Amniotic epithelial cell (primary cell): ENCODE results near the gene GOT1.

Experiments used
- DNase-seq: peaks from one replicate; pipeline ENCODE4 v3.0.0-alpha.2; 2010; ENCODE audit warnings: low read depth

The GOT1 gene

GRCh38 chr10:99395750-99396445 lies 34.5 kb downstream of the GOT1 start:
- DNase-seq: peak; percentile 95

- DNase-seq: no peak
Measured at GRCh38 chr10:99394761-99395386, 35.5 kb downstream of the GOT1 start.

GRCh38 chr10:99394256-99394655 lies 36.2 kb downstream of the GOT1 start:
- DNase-seq: no peak

- DNase-seq: no peak
Measured at GRCh38 chr10:99393683-99394082, 36.7 kb downstream of the GOT1 start.

- DNase-seq: no peak
Measured at GRCh38 chr10:99393036-99393435, 37.4 kb downstream of the GOT1 start.

- DNase-seq: no peak
Measured at GRCh38 chr10:99391346-99391745, 39.1 kb downstream of the GOT1 start.

- DNase-seq: no peak
Measured at GRCh38 chr10:99389729-99390480, 40.5 kb downstream of the GOT1 start.

- DNase-seq: no peak
Measured at GRCh38 chr10:99387541-99387940, 42.9 kb downstream of the GOT1 start.

- no peak for DNase-seq
Measured at GRCh38 chr10:99387071-99387470, 43.4 kb downstream of the GOT1 start.

- DNase-seq: peak; percentile 84
Measured at GRCh38 chr10:99382176-99382575, 48.2 kb downstream of the GOT1 start.

- DNase-seq: peak; percentile 15
Measured at GRCh38 chr10:99375426-99375825, 55.0 kb downstream of the GOT1 start.

GRCh38 chr10:99374972-99375371 lies 55.5 kb downstream of the GOT1 start:
- no peak for DNase-seq

GRCh38 chr10:99374526-99374925 lies 55.9 kb downstream of the GOT1 start:
- DNase-seq: peak; percentile 34

- peak; percentile 79 for DNase-seq
Measured at GRCh38 chr10:99372546-99373271, 57.7 kb downstream of the GOT1 start.

- no peak for DNase-seq
Measured at GRCh38 chr10:99370993-99371392, 59.4 kb downstream of the GOT1 start.

- DNase-seq: no peak
Measured at GRCh38 chr10:99369551-99369950, 60.9 kb downstream of the GOT1 start.

GRCh38 chr10:99369126-99369525 lies 61.3 kb downstream of the GOT1 start:
- no peak for DNase-seq

- DNase-seq: no peak
Measured at GRCh38 chr10:99368646-99369045, 61.8 kb downstream of the GOT1 start.

GRCh38 chr10:99366666-99367065 lies 63.8 kb downstream of the GOT1 start:
- no peak for DNase-seq

- no peak for DNase-seq
Measured at GRCh38 chr10:99365736-99366135, 64.7 kb downstream of the GOT1 start.

GRCh38 chr10:99365311-99365710 lies 65.1 kb downstream of the GOT1 start:
- DNase-seq: no peak

- DNase-seq: no peak
Measured at GRCh38 chr10:99364125-99364524, 66.3 kb downstream of the GOT1 start.

- no peak for DNase-seq
Measured at GRCh38 chr10:99360934-99361333, 69.5 kb downstream of the GOT1 start.
